Posterior cingulate gyrus (tissue), 11 donors: ENCODE results near the gene ADORA3.

Experiments
- DNase-seq, 10 donors: peaks; one replicate each; pipeline versions ENCODE4 v3.0.0 to v3.0.0-alpha.2; 2020 to 2021; ENCODE audit warnings: mixed read lengths in 3 of 10
- intact Hi-C: fragments of 100-400 bp; cut with DNase I; formaldehyde crosslinking; loops from one replicate; pipeline ENCODE4 v1.15.1; 2023

ADORA3 gene

GRCh38 chr1:111511370-111511769 lies 7.9 kb upstream of the ADORA3 start:
- no peak for DNase-seq
- intact Hi-C loops, result no loop called here

DNA sequence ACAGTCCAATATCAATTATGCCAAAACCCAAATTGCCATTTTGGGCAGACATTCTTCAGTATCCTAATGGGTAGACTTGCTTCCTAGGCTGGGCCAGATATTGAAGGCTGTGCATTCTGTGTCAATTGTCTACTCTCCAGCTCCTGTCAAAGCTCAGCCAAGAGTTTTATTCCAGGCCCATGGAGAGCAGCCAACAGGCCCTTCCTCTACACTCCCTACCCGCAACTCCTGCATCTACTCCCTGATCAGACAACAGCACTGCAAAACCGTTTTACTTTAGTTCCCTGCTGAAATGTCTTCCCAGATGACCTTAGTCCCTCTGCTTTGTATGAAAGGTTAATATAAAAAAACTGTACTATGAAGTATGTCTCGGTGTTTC lies 6.6 kb upstream of the ADORA3 start:
- DNase-seq, result no peak
- intact Hi-C loops, result no loop called here

DNA sequence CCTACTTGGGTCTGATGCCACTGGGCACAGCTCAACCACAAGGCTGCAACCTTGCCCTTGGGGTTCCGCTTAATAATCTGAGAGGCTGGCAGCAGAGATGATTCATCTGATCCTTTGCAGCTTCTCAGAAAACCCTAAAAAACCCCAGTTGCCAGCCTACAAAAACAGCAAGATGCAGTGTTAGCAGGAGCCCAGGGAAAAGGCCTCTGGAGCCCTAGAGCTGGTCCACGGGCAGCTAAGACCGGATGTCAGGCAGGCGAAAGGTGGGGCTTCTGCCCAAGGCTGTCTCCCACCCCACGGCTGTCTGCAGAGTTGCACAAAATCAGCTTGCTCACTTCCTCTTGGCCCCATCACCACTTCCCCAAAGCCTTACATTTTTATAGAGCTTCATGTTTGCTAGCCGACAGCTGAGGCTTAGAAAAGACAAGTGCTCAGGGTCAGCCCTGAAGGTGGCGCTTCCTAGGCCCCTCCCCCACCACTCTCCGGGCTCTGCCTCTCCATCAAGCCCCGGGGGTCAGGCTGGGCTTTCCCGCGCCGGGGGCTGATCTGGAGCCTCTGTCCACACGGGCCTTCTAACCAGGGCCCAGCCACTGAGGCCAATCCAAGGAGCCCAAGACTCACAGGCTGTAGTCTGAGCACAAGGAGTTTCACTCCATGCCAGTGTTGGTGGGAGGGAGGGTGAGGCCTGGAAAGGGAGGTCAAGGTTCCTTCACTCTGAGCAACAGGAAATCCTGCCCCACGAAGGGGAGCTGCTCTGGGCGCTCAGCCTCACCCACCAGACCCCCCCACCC lies 4.2 kb upstream of the ADORA3 start:
- intact Hi-C loops, result loop anchor here (1.0 kb wide), 2 partner anchors 149 to 248 kb away; partner anchors contain the start of gene DDX20
- peak in 4 of 10 donors; percentile 42 to 90 (median 62) for DNase-seq

DNA sequence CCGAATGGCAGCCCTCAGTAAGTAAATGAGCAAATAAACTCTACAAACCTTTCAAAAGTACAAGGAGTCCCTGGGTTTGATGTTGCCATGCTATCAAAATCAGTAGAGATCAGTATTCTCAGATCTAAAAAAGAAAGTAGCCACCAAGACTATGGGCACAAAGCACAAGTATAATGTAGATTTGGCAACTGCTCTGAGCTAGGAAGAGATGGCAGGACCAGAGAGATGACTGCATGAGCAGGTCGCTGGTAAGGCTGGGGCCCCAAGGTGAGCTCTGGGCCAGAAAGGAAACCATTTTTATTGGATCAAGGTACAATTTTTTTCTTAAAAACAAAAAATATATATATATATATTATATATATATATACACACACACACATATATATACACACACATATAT lies 3.1 kb upstream of the ADORA3 start:
- intact Hi-C loops, result no loop called here
- DNase-seq, result no peak

- intact Hi-C loops, result no loop called here
Measured at GRCh38 chr1:111505641-111506119, 2.2 kb upstream of the ADORA3 start.

DNA sequence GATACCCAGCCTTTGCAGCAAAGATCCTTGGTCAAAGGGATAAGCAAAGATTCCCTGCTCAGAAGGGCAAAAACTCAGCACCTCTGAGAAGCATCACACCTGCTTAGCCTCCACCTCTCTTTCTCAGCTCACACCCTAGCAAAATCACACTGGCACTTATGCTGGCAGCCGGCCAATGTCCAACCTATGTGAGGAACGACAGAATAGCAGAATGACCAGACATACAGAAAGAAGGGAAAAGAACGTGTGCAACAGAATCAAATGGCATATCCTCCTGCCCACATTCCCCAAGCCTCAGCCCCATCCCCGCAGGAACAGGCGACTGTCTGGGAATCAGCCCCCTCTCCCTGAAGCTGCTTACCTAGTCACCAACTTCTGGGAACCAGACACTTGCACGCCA lies 664 bp upstream of the ADORA3 start:
- DNase-seq, result no peak
- intact Hi-C loops, result no loop called here

More at GRCh38 chr1:111505641-111506119, 2.2 kb upstream of the ADORA3 start:
- DNase-seq, result no peak

- no peak for DNase-seq
- intact Hi-C loops, result no loop called here
Measured at GRCh38 chr1:111501645-111502044, 1.8 kb downstream of the ADORA3 start.

DNA sequence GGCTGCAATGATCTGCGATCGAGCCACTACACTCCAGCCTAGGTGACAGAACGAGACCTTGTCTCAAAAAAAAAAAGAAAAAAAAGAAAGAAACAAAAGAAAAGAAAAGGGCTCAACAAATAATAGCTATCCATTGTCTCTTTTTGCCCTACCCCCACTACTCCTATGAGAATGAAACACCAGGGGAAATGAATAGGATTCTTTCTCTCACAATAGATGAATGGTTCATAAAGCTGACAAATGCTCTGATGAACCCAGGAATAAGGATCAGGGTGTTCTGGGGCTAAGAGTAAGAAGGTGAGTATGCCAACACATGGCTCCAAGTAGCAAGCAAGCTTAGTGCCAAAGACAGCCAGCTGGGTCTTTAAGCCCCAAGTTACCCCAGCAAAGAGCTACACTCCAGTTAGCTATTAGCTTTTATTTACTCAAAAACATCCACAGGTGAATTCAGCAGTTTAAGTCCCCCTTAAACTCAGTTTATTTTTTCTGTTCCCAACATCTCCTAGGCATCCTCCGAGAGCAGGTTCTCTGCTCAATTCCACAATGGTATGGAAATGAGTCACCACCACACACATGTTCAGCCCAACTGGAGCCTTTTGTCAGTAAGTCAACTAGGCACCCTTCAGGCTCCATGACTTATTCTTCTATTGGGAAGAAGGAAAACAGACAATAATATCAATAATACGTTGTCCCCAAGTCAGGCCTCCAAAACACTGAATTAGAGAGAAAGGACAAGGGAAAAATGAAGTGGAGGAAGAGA lies 4.2 kb downstream of the ADORA3 start:
- DNase-seq, result no peak
- intact Hi-C loops, result no loop called here

GRCh38 chr1:111497592-111497991 lies 5.8 kb downstream of the ADORA3 start:
- intact Hi-C loops, result no loop called here
- DNase-seq, result no peak

- intact Hi-C loops, result no loop called here
- no peak for DNase-seq
Measured at GRCh38 chr1:111496398-111496797, 7.0 kb downstream of the ADORA3 start.

GRCh38 chr1:111491070-111491469 lies 12.4 kb downstream of the ADORA3 start:
- intact Hi-C loops, result no loop called here
- DNase-seq, result no peak

DNA sequence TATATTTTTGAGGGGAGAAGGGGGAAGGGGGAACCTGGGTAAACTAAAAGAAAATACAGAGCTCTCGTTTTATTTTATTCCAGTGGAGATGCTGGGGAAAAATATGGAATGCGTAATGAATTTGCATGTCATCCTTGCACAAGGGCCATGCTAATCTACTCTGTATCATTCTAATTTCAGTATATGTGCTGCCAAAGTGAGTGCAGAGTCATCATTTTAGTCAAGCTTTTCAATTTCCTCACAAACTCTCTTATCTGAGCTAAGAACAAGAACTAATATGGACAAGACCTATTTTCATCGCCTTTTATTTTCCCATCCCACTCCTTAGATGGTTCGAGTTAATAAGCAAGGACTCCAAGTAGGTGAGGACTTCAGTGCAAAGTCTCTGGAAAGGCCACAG lies 13.2 kb downstream of the ADORA3 start:
- no peak for DNase-seq
- intact Hi-C loops, result no loop called here

- intact Hi-C loops, result no loop called here
- no peak for DNase-seq
Measured at GRCh38 chr1:111489604-111490003, 13.8 kb downstream of the ADORA3 start.

DNA sequence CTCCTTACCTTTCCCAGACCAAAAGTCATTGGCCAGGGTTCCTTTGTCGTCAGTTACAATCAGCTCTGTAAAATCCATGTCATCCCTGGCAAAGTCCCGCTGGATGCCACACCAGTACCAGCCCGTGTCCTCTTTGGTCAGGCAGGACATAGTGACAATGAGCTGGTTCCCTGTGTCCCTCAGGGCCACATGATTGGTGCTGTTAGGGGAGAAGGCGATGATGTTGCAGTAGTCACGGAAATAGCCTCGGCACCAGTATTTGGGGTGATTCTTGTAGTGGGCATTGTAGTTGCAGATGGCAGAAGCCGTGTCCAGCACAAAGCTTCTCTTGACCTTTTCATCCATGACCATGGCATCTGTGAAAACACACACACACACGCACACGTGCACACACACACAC lies 14.8 kb downstream of the ADORA3 start:
- intact Hi-C loops, result no loop called here
- peak in 4 of 10 donors; percentile 39 to 85 (median 52) for DNase-seq

- intact Hi-C loops, result no loop called here
- DNase-seq, result no peak
Measured at GRCh38 chr1:111487133-111487532, 16.3 kb downstream of the ADORA3 start.

GRCh38 chr1:111486431-111486830 lies 17.0 kb downstream of the ADORA3 start:
- no peak for DNase-seq
- intact Hi-C loops, result no loop called here

DNA sequence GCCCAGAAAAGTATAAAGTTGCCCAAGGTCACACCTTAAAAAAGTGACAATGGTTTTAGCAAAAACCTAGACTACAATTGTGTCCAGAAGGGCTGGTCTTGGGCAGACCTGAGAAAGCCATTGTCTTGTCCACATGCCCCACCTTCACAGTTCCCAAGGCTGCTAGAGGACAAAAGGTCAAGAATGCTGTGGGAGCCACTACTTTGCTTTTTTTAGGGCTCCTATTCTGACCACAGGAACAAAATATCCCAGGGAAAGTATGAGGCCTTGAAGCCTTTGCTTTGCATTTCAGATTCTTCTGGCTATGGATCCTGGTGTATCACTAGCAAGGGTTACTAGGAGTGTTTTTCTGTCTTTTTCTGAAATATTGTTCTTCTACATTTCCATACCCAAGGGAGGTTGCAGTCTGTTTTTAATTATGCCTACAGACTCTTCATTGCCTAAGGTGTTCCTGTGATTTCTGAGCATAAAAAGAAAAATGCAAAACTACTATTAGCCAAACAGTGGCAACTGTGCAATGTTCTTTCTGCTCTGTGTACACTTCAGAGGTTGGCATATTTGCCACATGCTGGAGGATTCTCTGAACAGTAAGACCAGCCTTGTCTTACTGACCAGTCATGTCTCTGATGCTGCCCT lies 18.9 kb downstream of the ADORA3 start:
- no peak for DNase-seq
- intact Hi-C loops, result no loop called here

DNA sequence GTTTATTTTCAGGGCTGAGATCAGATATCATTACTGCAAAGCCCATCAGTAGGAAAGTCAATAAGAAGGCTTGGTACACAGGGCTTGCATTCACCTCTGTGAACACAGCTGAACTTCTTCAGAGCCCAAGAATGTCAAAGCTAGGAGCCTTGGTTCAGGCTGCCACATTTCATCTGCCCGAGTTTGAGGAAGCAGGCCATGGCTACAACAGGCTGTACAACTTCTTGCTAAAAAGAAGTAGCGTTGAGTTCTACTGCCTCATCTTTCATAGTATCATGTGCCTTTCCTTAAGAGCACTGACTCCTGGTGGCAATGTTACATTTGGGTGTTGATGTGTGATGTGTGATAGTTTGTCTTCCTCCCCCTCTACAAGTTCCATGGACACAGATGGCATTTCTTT lies 19.6 kb downstream of the ADORA3 start:
- no peak for DNase-seq
- intact Hi-C loops, result no loop called here

DNA sequence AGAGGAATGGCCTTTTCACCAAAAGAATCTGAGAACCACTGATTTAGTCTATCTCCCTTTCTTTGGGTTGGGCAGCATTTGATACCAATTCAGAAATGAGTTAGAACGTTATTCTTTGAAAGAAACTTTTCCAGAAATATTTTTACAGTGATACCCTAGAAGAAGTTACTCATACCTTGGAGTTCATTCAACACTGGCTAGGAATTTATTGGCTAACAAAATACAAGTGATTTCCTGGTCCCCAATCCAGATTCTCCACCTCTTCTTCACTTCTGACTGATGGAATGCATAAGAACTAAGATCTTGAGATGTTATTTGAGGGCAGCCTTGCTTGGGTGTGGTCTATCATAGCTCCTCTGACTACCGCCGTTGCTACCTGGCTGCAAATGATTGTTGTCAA lies 20.3 kb downstream of the ADORA3 start:
- no peak for DNase-seq
- intact Hi-C loops, result no loop called here

- intact Hi-C loops, result loop anchor here (1.0 kb wide), 2 partner anchors 175 to 288 kb away; no protein-coding TSS in a partner anchor
- DNase-seq, result peak; percentile 53 to 97 (median 81)
Measured at GRCh38 chr1:111481387-111482221, 21.8 kb downstream of the ADORA3 start.
